ENCODE data around the gene CSMD2.
"Not testable (repeated sequence)": the region's sequence is repeated elsewhere in the genome, so short reads cannot be mapped to it uniquely, and the experiment has no call there.

Gene CSMD2

GRCh38 chr1:34164771-34165391 is at the start of gene CSMD2:
CSMD2 (minus strand) TSS chr1:34165230; CDS start chr1:34165097, 133 bp downstream.
- Histone ChIP-seq H3K27me3 (ENCODE audit: control insufficient read depth in 5 of 5, insufficient read depth in 4 of 5, low read length in 5 of 5) (peaks cover 7 to 53% (median 41%) of the 10 kb centered on the region in 5 donors), H3K4me1 (ENCODE audit: control insufficient read depth in 5 of 5, insufficient read depth in 5 of 5, low read length in 5 of 5) (peaks cover 0 to 35% (median 29%) of the 10 kb centered on the region in 5 donors), H3K4me3 (ENCODE audit: low read depth in 1 of 5, low read length in 5 of 5) (peak within 1 kb of the TSS in 4 of 5 donors; percentile 36 to 54 (median 48)), H3K36me3 (ENCODE audit: control insufficient read depth in 5 of 5, insufficient read depth in 5 of 5, low read length in 5 of 5) (no peaks in the 10 kb centered on the region), H3K27ac (ENCODE audit: low read depth, low read length) (no peak within 1 kb of the TSS), H3K9me3 (ENCODE audit: control insufficient read depth in 5 of 5, low read length in 5 of 5) (no peaks in the 10 kb centered on the region), H3K9ac (ENCODE audit: low read length in 5 of 5) (no peak within 1 kb of the TSS)

GRCh38 chr1:34213956-34214355 is 48.9 kb upstream of the CSMD2 start:
- Histone ChIP-seq H3K4me1 (ENCODE audit: control insufficient read depth in 5 of 5, insufficient read depth in 5 of 5, low read length in 5 of 5) (no peaks in the 10 kb centered on the region), H3K9me3 (ENCODE audit: control insufficient read depth in 5 of 5, low read length in 5 of 5) (no peaks in the 10 kb centered on the region), H3K27me3 (ENCODE audit: control insufficient read depth in 5 of 5, insufficient read depth in 4 of 5, low read length in 5 of 5) (peaks cover 0 to 22% (median 7%) of the 10 kb centered on the region in 5 donors), H3K36me3 (ENCODE audit: control insufficient read depth in 5 of 5, insufficient read depth in 5 of 5, low read length in 5 of 5) (no peaks in the 10 kb centered on the region), H3K27ac (ENCODE audit: low read depth, low read length) (no peak overlapping the region), H3K4me3 (ENCODE audit: low read depth in 1 of 5, low read length in 5 of 5) (no peak overlapping the region), H3K9ac (ENCODE audit: low read length in 5 of 5) (no peak overlapping the region)

GRCh38 chr1:34212673-34213072 is 47.6 kb upstream of the CSMD2 start:
- Histone ChIP-seq H3K9ac (ENCODE audit: low read length in 5 of 5) (no peak overlapping the region), H3K4me3 (ENCODE audit: low read depth in 1 of 5, low read length in 5 of 5) (no peak overlapping the region), H3K27ac (ENCODE audit: low read depth, low read length) (no peak overlapping the region), H3K4me1 (ENCODE audit: control insufficient read depth in 5 of 5, insufficient read depth in 5 of 5, low read length in 5 of 5) (no peaks in the 10 kb centered on the region), H3K36me3 (ENCODE audit: control insufficient read depth in 5 of 5, insufficient read depth in 5 of 5, low read length in 5 of 5) (no peaks in the 10 kb centered on the region), H3K9me3 (ENCODE audit: control insufficient read depth in 5 of 5, low read length in 5 of 5) (no peaks in the 10 kb centered on the region), H3K27me3 (ENCODE audit: control insufficient read depth in 5 of 5, insufficient read depth in 4 of 5, low read length in 5 of 5) (peaks cover 0 to 28% (median 7%) of the 10 kb centered on the region in 5 donors)

- H3K36me3 ChIP-seq (ENCODE audit: control insufficient read depth in 5 of 5, insufficient read depth in 5 of 5, low read length in 5 of 5) = no peaks in the 10 kb centered on the region
- H3K4me3 ChIP-seq (ENCODE audit: low read depth in 1 of 5, low read length in 5 of 5) = no peak overlapping the region
- peaks cover 0 to 10% (median 3%) of the 10 kb centered on the region in 5 donors for H3K27me3 ChIP-seq (ENCODE audit: control insufficient read depth in 5 of 5, insufficient read depth in 4 of 5, low read length in 5 of 5)
- no peak overlapping the region for H3K27ac ChIP-seq (ENCODE audit: low read depth, low read length)
- no peaks in the 10 kb centered on the region for H3K4me1 ChIP-seq (ENCODE audit: control insufficient read depth in 5 of 5, insufficient read depth in 5 of 5, low read length in 5 of 5)
- no peak overlapping the region for H3K9ac ChIP-seq (ENCODE audit: low read length in 5 of 5)
- no peaks in the 10 kb centered on the region for H3K9me3 ChIP-seq (ENCODE audit: control insufficient read depth in 5 of 5, low read length in 5 of 5)
These were observed 34.9 kb upstream of the CSMD2 start for GRCh38 chr1:34199927-34200326.

GRCh38 chr1:34192621-34193020 is 27.6 kb upstream of the CSMD2 start:
- H3K27me3 ChIP-seq (ENCODE audit: control insufficient read depth in 5 of 5, insufficient read depth in 4 of 5, low read length in 5 of 5) = peaks cover 2 to 22% (median 13%) of the 10 kb centered on the region in 5 donors
- no peaks in the 10 kb centered on the region for H3K36me3 ChIP-seq (ENCODE audit: control insufficient read depth in 5 of 5, insufficient read depth in 5 of 5, low read length in 5 of 5)
- H3K9me3 ChIP-seq (ENCODE audit: control insufficient read depth in 5 of 5, low read length in 5 of 5) = peaks cover 0 to 20% (median 17%) of the 10 kb centered on the region in 5 donors
- H3K27ac ChIP-seq (ENCODE audit: low read depth, low read length) = no peak overlapping the region
- H3K9ac ChIP-seq (ENCODE audit: low read length in 5 of 5) = no peak overlapping the region
- no peak overlapping the region for H3K4me3 ChIP-seq (ENCODE audit: low read depth in 1 of 5, low read length in 5 of 5)
- no peaks in the 10 kb centered on the region for H3K4me1 ChIP-seq (ENCODE audit: control insufficient read depth in 5 of 5, insufficient read depth in 5 of 5, low read length in 5 of 5)

GRCh38 chr1:34190692-34191091 is 25.7 kb upstream of the CSMD2 start:
- H3K27me3 ChIP-seq (ENCODE audit: control insufficient read depth in 5 of 5, insufficient read depth in 4 of 5, low read length in 5 of 5) = peaks cover 0 to 18% (median 12%) of the 10 kb centered on the region in 5 donors
- H3K36me3 ChIP-seq (ENCODE audit: control insufficient read depth in 5 of 5, insufficient read depth in 5 of 5, low read length in 5 of 5) = no peaks in the 10 kb centered on the region
- no peak overlapping the region for H3K27ac ChIP-seq (ENCODE audit: low read depth, low read length)

GRCh38 chr1:34188985-34189384 is 24.0 kb upstream of the CSMD2 start:
- Histone ChIP-seq H3K27ac (ENCODE audit: low read depth, low read length) (no peak overlapping the region), H3K36me3 (ENCODE audit: control insufficient read depth in 5 of 5, insufficient read depth in 5 of 5, low read length in 5 of 5) (no peaks in the 10 kb centered on the region), H3K9me3 (ENCODE audit: control insufficient read depth in 5 of 5, low read length in 5 of 5) (peaks cover 0 to 20% (median 17%) of the 10 kb centered on the region in 5 donors), H3K4me1 (ENCODE audit: control insufficient read depth in 5 of 5, insufficient read depth in 5 of 5, low read length in 5 of 5) (no peaks in the 10 kb centered on the region), H3K4me3 (ENCODE audit: low read depth in 1 of 5, low read length in 5 of 5) (no peak overlapping the region), H3K9ac (ENCODE audit: low read length in 5 of 5) (no peak overlapping the region), H3K27me3 (ENCODE audit: control insufficient read depth in 5 of 5, insufficient read depth in 4 of 5, low read length in 5 of 5) (peaks cover 0 to 18% (median 17%) of the 10 kb centered on the region in 5 donors)

More at GRCh38 chr1:34190692-34191091, 25.7 kb upstream of the CSMD2 start:
- H3K4me3 ChIP-seq (ENCODE audit: low read depth in 1 of 5, low read length in 5 of 5) = peak overlapping the region in 1 of 5 donors; percentile 18
- peaks cover 0 to 20% (median 17%) of the 10 kb centered on the region in 5 donors for H3K9me3 ChIP-seq (ENCODE audit: control insufficient read depth in 5 of 5, low read length in 5 of 5)
- H3K9ac ChIP-seq (ENCODE audit: low read length in 5 of 5) = no peak overlapping the region
- H3K4me1 ChIP-seq (ENCODE audit: control insufficient read depth in 5 of 5, insufficient read depth in 5 of 5, low read length in 5 of 5) = no peaks in the 10 kb centered on the region

GRCh38 chr1:34188418-34188817 is 23.4 kb upstream of the CSMD2 start:
- H3K9me3 ChIP-seq (ENCODE audit: control insufficient read depth in 5 of 5, low read length in 5 of 5) = peaks cover 0 to 20% (median 17%) of the 10 kb centered on the region in 5 donors
- no peaks in the 10 kb centered on the region for H3K4me1 ChIP-seq (ENCODE audit: control insufficient read depth in 5 of 5, insufficient read depth in 5 of 5, low read length in 5 of 5)
- peaks cover 0 to 18% (median 17%) of the 10 kb centered on the region in 5 donors for H3K27me3 ChIP-seq (ENCODE audit: control insufficient read depth in 5 of 5, insufficient read depth in 4 of 5, low read length in 5 of 5)
- no peak overlapping the region for H3K4me3 ChIP-seq (ENCODE audit: low read depth in 1 of 5, low read length in 5 of 5)
- H3K27ac ChIP-seq (ENCODE audit: low read depth, low read length) = no peak overlapping the region
- no peak overlapping the region for H3K9ac ChIP-seq (ENCODE audit: low read length in 5 of 5)
- H3K36me3 ChIP-seq (ENCODE audit: control insufficient read depth in 5 of 5, insufficient read depth in 5 of 5, low read length in 5 of 5) = no peaks in the 10 kb centered on the region

- Histone ChIP-seq H3K9me3 (ENCODE audit: control insufficient read depth in 5 of 5, low read length in 5 of 5) (peaks cover 0 to 20% (median 17%) of the 10 kb centered on the region in 5 donors), H3K27ac (ENCODE audit: low read depth, low read length) (no peak overlapping the region), H3K4me1 (ENCODE audit: control insufficient read depth in 5 of 5, insufficient read depth in 5 of 5, low read length in 5 of 5) (no peaks in the 10 kb centered on the region), H3K4me3 (ENCODE audit: low read depth in 1 of 5, low read length in 5 of 5) (no peak overlapping the region), H3K9ac (ENCODE audit: low read length in 5 of 5) (no peak overlapping the region), H3K27me3 (ENCODE audit: control insufficient read depth in 5 of 5, insufficient read depth in 4 of 5, low read length in 5 of 5) (peaks cover 0 to 18% (median 17%) of the 10 kb centered on the region in 5 donors), H3K36me3 (ENCODE audit: control insufficient read depth in 5 of 5, insufficient read depth in 5 of 5, low read length in 5 of 5) (no peaks in the 10 kb centered on the region)
These were observed 21.9 kb upstream of the CSMD2 start for GRCh38 chr1:34186741-34187494.

- not testable (repeated sequence) for H3K27ac ChIP-seq (ENCODE audit: low read depth, low read length); H3K9ac ChIP-seq (ENCODE audit: low read length in 5 of 5); H3K4me1 ChIP-seq (ENCODE audit: control insufficient read depth in 5 of 5, insufficient read depth in 5 of 5, low read length in 5 of 5); H3K36me3 ChIP-seq (ENCODE audit: control insufficient read depth in 5 of 5, insufficient read depth in 5 of 5, low read length in 5 of 5); H3K9me3 ChIP-seq (ENCODE audit: control insufficient read depth in 5 of 5, low read length in 5 of 5); H3K4me3 ChIP-seq (ENCODE audit: low read depth in 1 of 5, low read length in 5 of 5)
- H3K27me3 ChIP-seq (ENCODE audit: control insufficient read depth in 5 of 5, insufficient read depth in 4 of 5, low read length in 5 of 5) = peaks cover 0 to 17% (median 15%) of the 10 kb centered on the region in 5 donors
These were observed 18.4 kb upstream of the CSMD2 start for GRCh38 chr1:34183381-34183780.

All from subcutaneous abdominal adipose tissue (tissue), 5 donors.